Activated T-cell treated with anti-CD3 and anti-CD28 coated beads for 1 hour (primary cell): ENCODE measurements around the gene COL9A1.

ENCODE experiments used
- DNase-seq: peaks from one replicate; pipeline ENCODE4 v3.0.0-alpha.2; 2020; ENCODE audit warnings: low read depth

COL9A1 gene

GRCh38 chr6:70286905-70287304 is 16.0 kb downstream of the COL9A1 start:
- DNase-seq = no peak

GRCh38 chr6:70285201-70285600 is 17.7 kb downstream of the COL9A1 start:
- DNase-seq = no peak

GRCh38 chr6:70282919-70283461 is 19.9 kb downstream of the COL9A1 start:
- no peak for DNase-seq

GRCh38 chr6:70282312-70282918 is 20.5 kb downstream of the COL9A1 start:
- DNase-seq = no peak

GRCh38 chr6:70281923-70282311 is 21.0 kb downstream of the COL9A1 start:
- no peak for DNase-seq

GRCh38 chr6:70280400-70280853 is 22.5 kb downstream of the COL9A1 start:
- DNase-seq = no peak

- no peak for DNase-seq
Measured at GRCh38 chr6:70277470-70277869, 25.4 kb downstream of the COL9A1 start.

- no peak for DNase-seq
Measured at GRCh38 chr6:70274338-70274737, 28.5 kb downstream of the COL9A1 start.

GRCh38 chr6:70272071-70272470 is 30.8 kb downstream of the COL9A1 start:
- no peak for DNase-seq

GRCh38 chr6:70270287-70271005 is 32.4 kb downstream of the COL9A1 start:
- no peak for DNase-seq

GRCh38 chr6:70266142-70266541 is 36.7 kb downstream of the COL9A1 start:
- no peak for DNase-seq

GRCh38 chr6:70264306-70264705 is 38.6 kb downstream of the COL9A1 start:
- no peak for DNase-seq

- no peak for DNase-seq
Measured at GRCh38 chr6:70258483-70258882, 44.4 kb downstream of the COL9A1 start.

GRCh38 chr6:70257768-70258273 is 45.1 kb downstream of the COL9A1 start:
- DNase-seq = no peak

- no peak for DNase-seq
Measured at GRCh38 chr6:70254784-70255183, 48.1 kb downstream of the COL9A1 start.

- DNase-seq = no peak
Measured at GRCh38 chr6:70253923-70254322, 49.0 kb downstream of the COL9A1 start.

GRCh38 chr6:70252604-70253003 is 50.3 kb downstream of the COL9A1 start:
- no peak for DNase-seq

- DNase-seq = no peak
Measured at GRCh38 chr6:70246118-70246517, 56.8 kb downstream of the COL9A1 start.

GRCh38 chr6:70241991-70242420 is 60.9 kb downstream of the COL9A1 start:
- no peak for DNase-seq

- no peak for DNase-seq
Measured at GRCh38 chr6:70241031-70241430, 61.9 kb downstream of the COL9A1 start.

GRCh38 chr6:70236343-70236742 is 66.5 kb downstream of the COL9A1 start:
- no peak for DNase-seq

GRCh38 chr6:70234561-70235236 is 68.2 kb downstream of the COL9A1 start:
- DNase-seq = no peak

GRCh38 chr6:70231311-70231710 is 71.6 kb downstream of the COL9A1 start:
- DNase-seq = no peak
